Activated CD4-positive, alpha-beta T cell treated with anti-CD3 and anti-CD28 coated beads for 36 hours (primary cell): ENCODE measurements around the gene DGAT2L6. TPM values are rescaled to one million over a fixed set of nuclear protein-coding genes. Genes with fewer than 3 reads are reported as not detected.

ENCODE experiments used
- ATAC-seq: fragments of 200-7000 bp; cut with Tn5 transposase; one replicate; pipeline ENCODE4 v1.10.0; 2021; ENCODE audit warnings: mild to moderate bottlenecking, moderate library complexity
- CTCF ChIA-PET: fragments of 350-600 bp; sonication (Branson Sonifier 250); formaldehyde crosslinking; loops from one replicate; lab custom pipeline; 2021; ENCODE audit warnings: antibody characterized with exemption; lab: Charles Lee
- POLR2A ChIA-PET: fragments of 350-600 bp; sonication (Branson Sonifier 250); formaldehyde crosslinking; loops from one replicate; lab custom pipeline; 2021; ENCODE audit warnings: antibody characterized with exemption, inconsistent platforms; lab: Charles Lee
- DNase-seq: peaks from one replicate; pipeline ENCODE4 v3.0.0-alpha.2; 2020
- H3K27ac Mint-ChIP-seq: one replicate; pipeline ENCODE4 v1.8.0; 2021; ENCODE audit warnings: mixed read lengths
- H3K27me3 Mint-ChIP-seq: one replicate; pipeline ENCODE4 v1.8.0; 2021; ENCODE audit warnings: mixed read lengths
- H3K36me3 Mint-ChIP-seq: one replicate; pipeline ENCODE4 v1.8.0; 2021; ENCODE audit warnings: low read depth, mixed read lengths
- H3K4me1 Mint-ChIP-seq: one replicate; pipeline ENCODE4 v1.8.0; 2021; ENCODE audit warnings: mixed read lengths
- H3K4me3 Mint-ChIP-seq: one replicate; pipeline ENCODE4 v1.8.0; 2021; ENCODE audit warnings: mild to moderate bottlenecking, moderate library complexity, mixed read lengths
- H3K9me3 Mint-ChIP-seq: one replicate; pipeline ENCODE4 v1.8.0; 2021; ENCODE audit warnings: low read depth, mixed read lengths
- intact Hi-C, 2 experiments: fragments of 100-400 bp; cut with DNase I in 1 of 2; cut with micrococcal nuclease in 1 of 2; formaldehyde crosslinking; loops; one replicate each; pipeline versions ENCODE4 v1.14.2 to v1.15.1; 2022 to 2024; cut with DNase I, micrococcal nuclease
- total RNA-seq, 2 experiments: library from RNA; stranded (reverse); gene quantifications; one replicate each; pipeline ENCODE4 v1.2.3, GENCODE V29; 2021

DGAT2L6 gene
- total RNA-seq, result not detected

DNA sequence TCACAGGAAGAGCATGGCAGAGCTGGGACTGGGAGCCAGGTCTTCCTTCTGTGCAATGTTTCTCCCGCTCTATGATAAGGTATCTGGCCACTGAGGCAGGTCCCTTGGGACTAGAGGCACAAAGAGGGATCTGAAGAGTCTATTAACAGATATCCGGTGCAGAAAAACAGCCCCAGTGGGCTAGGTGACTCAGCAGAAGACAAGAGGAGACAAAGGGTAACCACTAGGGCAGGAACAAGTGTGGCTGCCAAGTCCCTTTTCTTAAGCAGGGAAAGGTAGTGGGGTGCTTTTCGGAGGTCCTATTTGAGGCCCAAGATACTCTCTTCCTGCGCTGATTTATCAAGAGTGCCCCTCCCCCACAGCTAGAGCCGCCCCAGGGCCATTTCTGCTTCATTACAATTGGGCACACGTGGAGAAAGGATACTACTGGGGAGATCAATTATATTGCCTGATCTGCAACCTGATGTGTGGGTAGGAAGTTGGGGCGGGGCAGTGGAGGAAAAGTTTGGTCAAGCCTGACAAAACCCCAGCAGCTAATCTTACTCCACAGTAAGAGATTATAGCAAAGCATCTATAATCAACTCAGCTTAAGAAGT is at the start of gene DGAT2L6:
Gene DGAT2L6 (plus strand): TSS at position 546 of the 596 bp plus-strand sequence. CDS start 100 bp downstream, outside the sequence.
- Mint-ChIP-seq H3K27ac (no peak within 1 kb of the TSS), H3K27me3 (peaks cover 3% of the 10 kb centered on the region), H3K36me3 (no peaks in the 10 kb centered on the region), H3K4me1 (peaks cover 10% of the 10 kb centered on the region), H3K4me3 (no peak within 1 kb of the TSS), H3K9me3 (no peaks in the 10 kb centered on the region)
- intact Hi-C loops, result no loop called here
- CTCF ChIA-PET, result no interaction called here
- ATAC-seq (no peak), DNase-seq (no peak)
- POLR2A ChIA-PET, result no interaction called here

GRCh38 chrX:70128071-70128470 is 49.2 kb upstream of the DGAT2L6 start:
- intact Hi-C loops, result no loop called here
- ChIA-PET POLR2A (no interaction called here), CTCF (interaction anchor here (1.0 kb wide), 1 partner anchor 98 kb away, joined by 3 read pairs; no protein-coding TSS in a partner anchor)
- DNase-seq (no peak), ATAC-seq (no peak)
- H3K27ac Mint-ChIP-seq, result no peak overlapping the region
- H3K27me3 Mint-ChIP-seq, result no peaks in the 10 kb centered on the region
- H3K9me3 Mint-ChIP-seq, result no peaks in the 10 kb centered on the region
- no peaks in the 10 kb centered on the region for H3K36me3 Mint-ChIP-seq
- H3K4me3 Mint-ChIP-seq, result no peak overlapping the region
- H3K4me1 Mint-ChIP-seq, result peaks cover 8% of the 10 kb centered on the region

DNA sequence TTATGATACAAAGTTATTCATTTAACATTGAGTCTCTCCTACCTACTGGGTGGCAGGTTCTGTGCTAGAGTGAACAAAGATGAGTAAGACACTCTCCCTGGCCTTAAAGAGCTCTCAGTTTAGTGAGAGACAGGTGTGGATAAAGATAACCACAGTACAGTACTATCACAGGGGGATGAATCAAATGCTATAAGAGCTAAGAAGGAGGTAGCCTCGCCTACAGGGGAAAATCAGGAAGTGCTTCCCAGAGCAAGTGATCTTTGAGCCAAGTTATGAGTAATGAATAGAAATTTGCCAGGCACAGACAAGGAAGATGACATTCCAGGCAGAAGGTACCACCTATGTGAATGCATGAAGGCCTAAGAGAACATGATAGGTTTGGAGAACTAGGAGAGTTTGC is 47.5 kb upstream of the DGAT2L6 start:
- ChIA-PET CTCF (no interaction called here), POLR2A (no interaction called here)
- no peak for DNase-seq
- H3K27me3 Mint-ChIP-seq, result no peaks in the 10 kb centered on the region
- intact Hi-C loops, result loop anchor here (5.0 to 10.0 kb wide), 6 partner anchors 305 to 1625 kb away; partner anchors contain the start of genes EDA (in 1 of the 2), EFNB1 (in 1 of the 2) and NONO (in 1 of the 2)
- no peak for ATAC-seq
- H3K4me3 Mint-ChIP-seq, result no peak overlapping the region
- no peaks in the 10 kb centered on the region for H3K36me3 Mint-ChIP-seq
- no peaks in the 10 kb centered on the region for H3K9me3 Mint-ChIP-seq
- peaks cover 11% of the 10 kb centered on the region for H3K4me1 Mint-ChIP-seq
- H3K27ac Mint-ChIP-seq, result peak overlapping the region; percentile 29

GRCh38 chrX:70132224-70132623 is 45.1 kb upstream of the DGAT2L6 start:
- H3K27ac Mint-ChIP-seq, result no peak overlapping the region
- H3K4me1 Mint-ChIP-seq, result peaks cover 26% of the 10 kb centered on the region
- DNase-seq, result no peak
- no peaks in the 10 kb centered on the region for H3K9me3 Mint-ChIP-seq
- H3K27me3 Mint-ChIP-seq, result no peaks in the 10 kb centered on the region
- peak overlapping the region; percentile 40 for H3K4me3 Mint-ChIP-seq
- ATAC-seq, result no peak
- POLR2A ChIA-PET, result interaction anchor here (0.6 to 0.7 kb wide), 2 partner anchors 108 to 980 kb away, joined by 3 read pairs; no protein-coding TSS in a partner anchor
- CTCF ChIA-PET, result interaction anchor here (0.7 to 1.3 kb wide), 2 partner anchors 16 to 148 kb away, joined by 3 read pairs; no protein-coding TSS in a partner anchor
- peaks cover 11% of the 10 kb centered on the region for H3K36me3 Mint-ChIP-seq
- intact Hi-C loops, result loop anchor here (1.0 to 10.0 kb wide), 8 partner anchors 99 to 1627 kb away; partner anchors contain the start of genes EDA (in 1 of the 2), EFNB1 (in 1 of the 2), NONO (in 1 of the 2) and PJA1 (in 1 of the 2)

DNA sequence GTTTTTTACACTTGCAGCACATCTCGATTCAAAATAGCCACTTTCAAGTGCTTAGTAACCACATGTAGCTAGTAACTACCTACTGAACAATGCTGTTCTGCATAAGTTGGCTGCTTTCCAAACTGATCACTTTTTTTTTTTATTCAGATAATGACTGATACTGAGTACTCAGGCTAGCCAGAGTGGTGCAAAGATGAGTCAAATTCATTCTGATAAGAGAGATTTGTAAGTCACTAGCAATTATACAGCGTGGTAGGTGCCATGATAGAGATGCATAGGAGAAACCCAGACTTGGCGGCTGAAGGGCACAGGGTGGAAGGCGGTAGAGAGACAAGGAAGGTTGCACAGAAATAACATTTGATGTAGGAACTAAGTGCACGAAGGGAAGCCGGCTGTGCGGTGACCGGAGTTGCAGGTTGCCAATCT is 44.4 kb upstream of the DGAT2L6 start:
- peaks cover 14% of the 10 kb centered on the region for H3K36me3 Mint-ChIP-seq
- ATAC-seq (peak; percentile 77), DNase-seq (no peak)
- POLR2A ChIA-PET, result interaction anchor here (0.6 to 1.3 kb wide), 5 partner anchors 10 to 979 kb away, joined by 3 to 5 read pairs (median 5); no protein-coding TSS in a partner anchor
- peak overlapping the region; percentile 97 for H3K27ac Mint-ChIP-seq
- no peaks in the 10 kb centered on the region for H3K27me3 Mint-ChIP-seq
- CTCF ChIA-PET, result interaction anchor here (0.7 to 1.7 kb wide), 3 partner anchors 15 to 147 kb away, joined by 3 to 6 read pairs (median 3); no protein-coding TSS in a partner anchor
- intact Hi-C loops, result loop anchor here (1.0 to 10.0 kb wide), 12 partner anchors 34 to 1628 kb away; partner anchors contain the start of genes EDA (in 1 of the 2), EFNB1 (in 1 of the 2), KIF4A (in 1 of the 2) and NONO (in 1 of the 2)
- peak overlapping the region; percentile 99 for H3K4me3 Mint-ChIP-seq
- peaks cover 28% of the 10 kb centered on the region for H3K4me1 Mint-ChIP-seq
- H3K9me3 Mint-ChIP-seq, result no peaks in the 10 kb centered on the region

- Mint-ChIP-seq H3K9me3 (no peaks in the 10 kb centered on the region), H3K4me1 (peaks cover 28% of the 10 kb centered on the region), H3K4me3 (peak within 1 kb of the TSS; percentile 99), H3K27ac (peak within 1 kb of the TSS; percentile 97), H3K36me3 (peaks cover 14% of the 10 kb centered on the region), H3K27me3 (no peaks in the 10 kb centered on the region)
- ATAC-seq, result peak; percentile 85
- intact Hi-C loops, result loop anchor here (1.0 to 10.0 kb wide), 11 partner anchors 34 to 1629 kb away; partner anchors contain the start of genes EDA (in 1 of the 2), EFNB1 (in 1 of the 2), KIF4A (in 1 of the 2) and NONO (in 1 of the 2)
- ChIA-PET CTCF (interaction anchor here (0.6 to 1.7 kb wide), 7 partner anchors 15 to 1303 kb away, joined by 3 to 6 read pairs (median 3); no protein-coding TSS in a partner anchor), POLR2A (interaction anchor here (0.6 to 1.3 kb wide), 3 partner anchors 9 to 523 kb away, joined by 5 read pairs; no protein-coding TSS in a partner anchor)
- peak; percentile 83 for DNase-seq
These were observed 43.8 kb upstream of the DGAT2L6 start, which contains the start of gene IGBP1 for GRCh38 chrX:70133303-70134115. Gene IGBP1 (plus strand): TSS chrX:70133447. CDS start chrX:70133948, 501 bp downstream.

- ATAC-seq (peak; percentile 4), DNase-seq (peak; percentile 4)
- Mint-ChIP-seq H3K36me3 (peaks cover 14% of the 10 kb centered on the region), H3K9me3 (no peaks in the 10 kb centered on the region), H3K27ac (peak overlapping the region; percentile 97), H3K4me1 (peaks cover 28% of the 10 kb centered on the region), H3K4me3 (peak overlapping the region; percentile 99), H3K27me3 (no peaks in the 10 kb centered on the region)
- intact Hi-C loops, result loop anchor here (5.0 to 10.0 kb wide), 6 partner anchors 301 to 1629 kb away; partner anchors contain the start of genes EDA (in 1 of the 2), EFNB1 (in 1 of the 2) and NONO (in 1 of the 2)
- ChIA-PET CTCF (interaction anchor here (0.6 to 1.7 kb wide), 5 partner anchors 18 to 1304 kb away, joined by 3 to 6 read pairs (median 4); no protein-coding TSS in a partner anchor), POLR2A (interaction anchor here (1.3 kb wide), 1 partner anchor 40 kb away, joined by 5 read pairs; no protein-coding TSS in a partner anchor)
These were observed 43.2 kb upstream of the DGAT2L6 start for GRCh38 chrX:70134116-70134477.

DNA sequence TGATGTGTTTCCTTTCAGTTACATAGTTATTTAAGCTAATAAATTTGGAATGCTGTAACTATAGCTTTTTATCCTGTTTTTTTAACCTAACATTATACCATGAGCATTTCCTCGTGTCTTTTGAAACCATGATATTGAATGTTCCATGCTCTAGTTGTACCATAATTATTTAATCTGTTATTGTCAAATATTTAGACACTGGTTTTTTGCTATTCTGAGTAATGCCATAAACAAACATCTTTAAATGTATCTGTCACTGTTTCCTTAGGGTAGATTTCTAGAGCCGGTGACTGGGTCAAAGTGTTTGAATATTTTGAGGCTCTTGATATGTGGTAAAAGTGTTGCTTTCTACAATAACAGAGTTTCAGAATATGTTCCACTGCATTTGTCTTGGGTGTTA is 38.7 kb upstream of the DGAT2L6 start:
- no peak for ATAC-seq
- Mint-ChIP-seq H3K9me3 (no peaks in the 10 kb centered on the region), H3K27ac (no peak overlapping the region), H3K27me3 (no peaks in the 10 kb centered on the region), H3K4me3 (no peak overlapping the region), H3K4me1 (peaks cover 22% of the 10 kb centered on the region), H3K36me3 (peaks cover 35% of the 10 kb centered on the region)
- ChIA-PET POLR2A (no interaction called here), CTCF (no interaction called here)
- intact Hi-C loops, result loop anchor here (10.0 kb wide), 2 partner anchors 296 to 1634 kb away; no protein-coding TSS in a partner anchor
- DNase-seq, result no peak

DNA sequence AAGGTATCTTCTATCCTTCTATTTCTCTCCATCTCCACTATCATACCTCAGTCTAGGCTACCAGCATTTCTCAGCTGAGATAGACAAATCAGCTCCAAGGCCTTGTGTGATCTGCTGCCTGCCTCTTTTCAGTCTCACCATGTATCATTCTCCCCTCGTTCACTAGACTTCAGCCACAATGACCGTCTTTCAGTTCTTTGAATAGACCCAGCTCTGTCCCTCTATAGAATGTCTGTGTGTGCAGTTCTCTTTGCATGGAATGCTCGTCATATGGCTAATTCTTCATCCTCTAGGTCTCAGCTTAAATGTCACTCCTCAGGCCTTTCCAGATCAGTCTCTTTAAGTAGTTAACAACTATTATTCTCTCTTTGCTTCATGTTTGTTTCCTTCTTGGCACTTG is 37.5 kb upstream of the DGAT2L6 start:
- no peak for DNase-seq
- ChIA-PET CTCF (no interaction called here), POLR2A (no interaction called here)
- intact Hi-C loops, result loop anchor here (10.0 kb wide), 2 partner anchors 295 to 1635 kb away; no protein-coding TSS in a partner anchor
- Mint-ChIP-seq H3K27me3 (no peaks in the 10 kb centered on the region), H3K27ac (no peak overlapping the region), H3K4me3 (no peak overlapping the region), H3K9me3 (no peaks in the 10 kb centered on the region), H3K4me1 (peaks cover 19% of the 10 kb centered on the region), H3K36me3 (peaks cover 35% of the 10 kb centered on the region)
- ATAC-seq, result no peak

- Mint-ChIP-seq H3K27ac (no peak overlapping the region), H3K9me3 (no peaks in the 10 kb centered on the region), H3K36me3 (peaks cover 29% of the 10 kb centered on the region), H3K27me3 (no peaks in the 10 kb centered on the region), H3K4me3 (no peak overlapping the region), H3K4me1 (peaks cover 9% of the 10 kb centered on the region)
- intact Hi-C loops, result no loop called here
- CTCF ChIA-PET, result no interaction called here
- POLR2A ChIA-PET, result no interaction called here
- ATAC-seq (no peak), DNase-seq (no peak)
These were observed 35.9 kb upstream of the DGAT2L6 start for GRCh38 chrX:70141373-70141772.
